Choroid plexus epithelial cell (primary cell): Measurements from ENCODE around the gene NCKAP5.

ENCODE experiments used
- DNase-seq: peaks from one replicate; pipeline ENCODE4 v3.0.0-alpha.2; 2010; ENCODE audit warnings: low read depth
- H3K4me3 ChIP-seq: 2 replicates; pipeline ENCODE4 v1.5.1; 2011; ENCODE audit warnings: low read depth, mild to moderate bottlenecking, control low read depth, low read length, moderate library complexity
- CTCF ChIP-seq: conservative IDR thresholded peaks from 2 replicates; pipeline ENCODE4 v1.5.1; 2011; ENCODE audit warnings: low read depth, mild to moderate bottlenecking, control low read depth, inconsistent platforms, low read length, moderate library complexity

The NCKAP5 gene

GRCh38 chr2:133040170-133040569, 528.1 kb downstream of the NCKAP5 start:
- TF ChIP-seq CTCF: no peak
- H3K4me3 ChIP-seq: no peak overlapping the region
- DNase-seq: peak; percentile 9

GRCh38 chr2:133039531-133039930, 528.7 kb downstream of the NCKAP5 start:
- TF ChIP-seq CTCF: no peak
- DNase-seq: no peak
- no peak overlapping the region for H3K4me3 ChIP-seq

- TF ChIP-seq CTCF: no peak
- peak; percentile 3 for DNase-seq
- no peak overlapping the region for H3K4me3 ChIP-seq
These were observed 541.6 kb downstream of the NCKAP5 start for GRCh38 chr2:133026536-133027177.

GRCh38 chr2:133025004-133025403, 543.3 kb downstream of the NCKAP5 start:
- no peak for TF ChIP-seq CTCF
- no peak overlapping the region for H3K4me3 ChIP-seq
- DNase-seq: no peak

DNA sequence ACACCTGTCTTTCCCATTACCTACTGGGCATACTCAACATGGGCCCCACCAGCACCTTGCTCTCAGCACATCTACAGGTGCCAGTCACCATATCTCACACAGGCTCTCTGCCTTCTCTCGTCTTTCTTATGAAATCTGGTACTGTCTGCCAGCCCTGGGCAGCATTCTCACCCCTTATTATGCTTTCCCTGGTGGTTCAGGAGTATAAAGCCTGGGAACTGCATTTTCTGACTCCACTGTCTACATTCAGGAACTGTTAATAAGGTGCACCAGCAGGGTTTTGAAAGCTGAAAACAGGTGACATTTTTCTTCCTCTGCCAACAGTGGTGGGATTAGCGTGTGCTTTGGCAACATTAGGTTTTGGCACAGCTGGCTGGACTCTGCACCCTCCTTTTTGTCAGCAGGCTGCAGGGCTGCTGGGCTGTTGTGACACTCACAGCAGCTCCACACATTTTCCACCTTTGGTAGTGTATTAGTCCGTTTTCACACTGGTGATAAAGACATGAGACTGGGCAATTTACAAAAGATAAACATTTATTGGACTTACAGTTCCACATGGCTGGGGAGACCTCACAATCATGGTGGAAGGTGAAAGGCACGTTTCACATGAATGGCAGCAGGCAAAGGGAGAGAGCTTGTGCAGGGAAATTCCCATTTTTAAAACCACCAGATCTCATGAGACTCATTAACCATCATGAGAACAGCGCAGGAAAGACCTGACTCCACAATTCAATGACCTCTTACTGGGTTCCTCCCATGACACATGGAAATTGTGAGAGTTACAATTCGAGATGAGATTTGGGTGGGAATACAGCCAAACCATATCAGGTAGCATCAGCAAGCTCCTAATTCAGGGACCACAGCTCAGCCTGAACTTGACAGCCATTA, 555.2 kb downstream of the NCKAP5 start:
- no peak overlapping the region for H3K4me3 ChIP-seq
- TF ChIP-seq CTCF: no peak
- no peak for DNase-seq

GRCh38 chr2:133004623-133005022, 563.6 kb downstream of the NCKAP5 start:
- H3K4me3 ChIP-seq: no peak overlapping the region
- no peak for DNase-seq
- TF ChIP-seq CTCF: no peak
